A549 (cell line): Measurements from ENCODE around the gene RPLP1. TPM values are rescaled to one million over a fixed set of nuclear protein-coding genes. Genes with fewer than 3 reads are reported as not detected.

ENCODE experiments used
- ATAC-seq, 2 experiments: fragments of 200-7000 bp in 1 of 2; fragments of >200 bp in 1 of 2; cut with Nextera tagmentation in 1 of 2; cut with Tn5 transposase in 1 of 2; 3 replicates each; pipeline versions ENCODE4 v1.8.0 to v1.9.1; 2018 to 2020; ENCODE audit warnings: mild to moderate bottlenecking in 1 of 2, moderate library complexity in 1 of 2
- CTCF ChIA-PET: fragments of 300-600 bp; sonication (Branson Sonifier 250); formaldehyde crosslinking; extraction: SDS; loops from one replicate; lab custom pipeline; 2021; ENCODE audit warnings: antibody characterized with exemption, inconsistent platforms; lab: Yijun Ruan, JAX
- POLR2A ChIA-PET: fragments of 350-600 bp; formaldehyde crosslinking; extraction: SDS; loops from one replicate; lab custom pipeline; 2021; ENCODE audit warnings: antibody characterized with exemption, inconsistent platforms; lab: Yijun Ruan, JAX
- DNase-seq, 2 experiments: peaks; one replicate each; pipeline versions ENCODE4 v3.0.0 to v3.0.0-alpha.2; 2011 to 2016; ENCODE audit warnings: low read depth in 1 of 2, low spot score in 1 of 2
- FAIRE-seq: peaks from 2 replicates; lab custom pipeline; 2011; peaks lifted over from hg19 to GRCh38; lab: Jason Lieb, UNC
- H3K27ac ChIP-seq, 2 experiments: fragments of >200 bp; sonication (Bioruptor Twin); formaldehyde crosslinking; 3 replicates each; pipeline ENCODE4 v1.5.1; 2016 to 2017
- H3K4me1 ChIP-seq: fragments of >200 bp; sonication (Bioruptor Twin); formaldehyde crosslinking; 3 replicates; pipeline ENCODE4 v1.6.1; 2016
- H3K4me2 ChIP-seq: fragments of >200 bp; sonication (Bioruptor Twin); formaldehyde crosslinking; 3 replicates; pipeline ENCODE4 v1.6.1; 2016
- H3K4me3 ChIP-seq: fragments of >200 bp; sonication (Bioruptor Twin); formaldehyde crosslinking; 3 replicates; pipeline ENCODE4 v1.5.1; 2016
- H3K9me3 ChIP-seq: fragments of >200 bp; sonication (Bioruptor Twin); formaldehyde crosslinking; 3 replicates; pipeline ENCODE4 v1.6.1; 2016
- CBX8 ChIP-seq: fragments of 200-600 bp; sonication (generic); IDR thresholded peaks from 2 replicates; pipeline ENCODE4 v1.6.1; 2016
- CEBPB ChIP-seq, 2 experiments: fragments of >200 bp in 1 of 2; sonication (Bioruptor Twin) in 1 of 2; formaldehyde crosslinking in 1 of 2; IDR thresholded peaks; 2 replicates each; pipeline ENCODE4 v1.6.1; 2012 to 2016
- EHF ChIP-seq: fragments of 250-450 bp; sonication (Bioruptor Pico); IDR thresholded peaks from 2 replicates; pipeline ENCODE4 v1.5.0; 2020; ENCODE audit warnings: mild to moderate bottlenecking
- EHMT2 ChIP-seq: fragments of 200-600 bp; sonication (generic); IDR thresholded peaks from 2 replicates; pipeline ENCODE4 v1.6.1; 2016; ENCODE audit warnings: antibody characterized with exemption, low read depth, mild to moderate bottlenecking, moderate library complexity
- ESRRA ChIP-seq: fragments of 150-350 bp; IDR thresholded peaks from 2 replicates; pipeline ENCODE4 v1.6.1; 2014; ENCODE audit warnings: mild to moderate bottlenecking, low read length, borderline replicate concordance
- FOSL2 ChIP-seq, 2 experiments: fragments of 450-650 bp in 1 of 2; fragments of >200 bp in 1 of 2; sonication (Bioruptor Twin) in 1 of 2; formaldehyde crosslinking; IDR thresholded peaks; 2 replicates each; pipeline versions ENCODE4 v1.5.0 to v1.6.1; 2016 to 2020; ENCODE audit warnings: mild to moderate bottlenecking in 1 of 2, moderate library complexity in 1 of 2
- HOXA7 ChIP-seq: fragments of 250-450 bp; sonication (Bioruptor Pico); IDR thresholded peaks from 2 replicates; pipeline ENCODE4 v1.5.0; 2020; ENCODE audit warnings: mild to moderate bottlenecking, moderate library complexity
- JUN ChIP-seq, 2 experiments: fragments of >200 bp; sonication (Bioruptor Twin); formaldehyde crosslinking; IDR thresholded peaks; 2 replicates in 1 of 2; 3 replicates in 1 of 2; pipeline ENCODE4 v1.6.1; 2016 to 2017
- MYC ChIP-seq: IDR thresholded peaks from 2 replicates; pipeline ENCODE4 v1.6.1; 2012; ENCODE audit warnings: mild to moderate bottlenecking, inconsistent platforms, low read length, improper control_type of control experiment, borderline replicate concordance
- POLR2AphosphoS2 ChIP-seq: conservative IDR thresholded peaks from 2 replicates; pipeline ENCODE4 v1.6.1; 2012; ENCODE audit warnings: low read length, improper control_type of control experiment, inconsistent platforms
- RAD21 ChIP-seq, 2 experiments: fragments of >200 bp in 1 of 2; sonication (Bioruptor Twin) in 1 of 2; formaldehyde crosslinking in 1 of 2; IDR thresholded peaks in 1 of 2; conservative IDR thresholded peaks in 1 of 2; 2 replicates in 1 of 2; 3 replicates in 1 of 2; pipeline ENCODE4 v1.6.1; 2012 to 2018; ENCODE audit warnings: inconsistent platforms in 1 of 2
- RARB ChIP-seq: fragments of 250-450 bp; sonication (Bioruptor Pico); IDR thresholded peaks from 2 replicates; pipeline ENCODE4 v1.8.0; 2021; ENCODE audit warnings: mild to moderate bottlenecking, moderate library complexity
- RFX5 ChIP-seq: fragments of 450-650 bp; IDR thresholded peaks from 2 replicates; pipeline ENCODE4 v1.7.1; 2014; ENCODE audit warnings: antibody characterized with exemption, mild to moderate bottlenecking, moderate library complexity
- RNF2 ChIP-seq: fragments of 200-600 bp; sonication (generic); IDR thresholded peaks from 2 replicates; pipeline ENCODE4 v1.6.1; 2016; ENCODE audit warnings: low read depth, mild to moderate bottlenecking, antibody characterized with exemption, moderate library complexity, borderline replicate concordance
- SMC3 ChIP-seq: fragments of >200 bp; sonication (Bioruptor Twin); formaldehyde crosslinking; IDR thresholded peaks from 3 replicates; pipeline ENCODE4 v1.6.1; 2018; ENCODE audit warnings: inconsistent platforms
- SREBF2 ChIP-seq: fragments of 450-650 bp; IDR thresholded peaks from 2 replicates; pipeline ENCODE4 v1.6.1; 2014; ENCODE audit warnings: mild to moderate bottlenecking, moderate library complexity
- TFCP2L1 ChIP-seq: fragments of 250-450 bp; sonication (Bioruptor Pico); IDR thresholded peaks from 2 replicates; pipeline ENCODE4 v1.5.0; 2021; ENCODE audit warnings: mild to moderate bottlenecking
- ZC3H11A ChIP-seq: fragments of 450-650 bp; IDR thresholded peaks from 2 replicates; pipeline ENCODE4 v1.6.1; 2014; ENCODE audit warnings: antibody characterized with exemption, mild to moderate bottlenecking
- ZSCAN20 ChIP-seq: fragments of 250-450 bp; sonication (Bioruptor Pico); IDR thresholded peaks from 2 replicates; pipeline ENCODE4 v1.8.0; 2022; ENCODE audit warnings: mild to moderate bottlenecking, moderate library complexity
- polyA plus RNA-seq, 4 experiments: library from polyadenylated mRNA; depleted of rRNA in 3 of 4; stranded (reverse); fragments of >200 nt; fragmentation: RNase III in 1 of 4; extraction: RNeasy Plus Mini Kit Qiagen cat#74134 plus additional on column Dnase treatment in 1 of 4; gene quantifications; 2 replicates in 3 of 4; 3 replicates in 1 of 4; pipeline ENCODE4 v1.2.3, GENCODE V29; 2011 to 2017
- TF ChIP-seq, protein P1 (sequence below): IDR thresholded peaks from 2 replicates; pipeline ENCODE4 v1.6.1; 2012
- TF ChIP-seq, protein P2 (sequence below): IDR thresholded peaks from 2 replicates; pipeline ENCODE4 v1.6.1; 2012
- TF ChIP-seq, protein P3 (sequence below): fragments of 450-650 bp; IDR thresholded peaks from 2 replicates; pipeline ENCODE4 v1.6.1; 2014; ENCODE audit warnings: antibody characterized with exemption
- TF ChIP-seq, protein P4 (sequence below): fragments of >200 bp; sonication (Bioruptor Twin); formaldehyde crosslinking; IDR thresholded peaks from 3 replicates; pipeline ENCODE4 v1.6.1; 2016
- TF ChIP-seq, protein P5 (sequence below): fragments of 200-600 bp; sonication (generic); IDR thresholded peaks from 2 replicates; pipeline ENCODE4 v1.6.1; 2016; ENCODE audit warnings: antibody characterized with exemption, mild to moderate bottlenecking, moderate library complexity
- TF ChIP-seq, protein P6 (sequence below): fragments of 150-350 bp; IDR thresholded peaks from 2 replicates; pipeline ENCODE4 v1.6.1; 2014; ENCODE audit warnings: low read depth, mild to moderate bottlenecking, low read length
- TF ChIP-seq, protein P7 (sequence below): fragments of 250-450 bp; sonication (Bioruptor Pico); IDR thresholded peaks from 2 replicates; pipeline ENCODE4 v1.5.0; 2021; ENCODE audit warnings: mild to moderate bottlenecking, moderate library complexity, borderline replicate concordance

RPLP1 gene
- polyA plus RNA-seq, 2 of the 4 experiments (the other 2 are of a cell fraction), result 1,245 to 4,104 TPM

DNA sequence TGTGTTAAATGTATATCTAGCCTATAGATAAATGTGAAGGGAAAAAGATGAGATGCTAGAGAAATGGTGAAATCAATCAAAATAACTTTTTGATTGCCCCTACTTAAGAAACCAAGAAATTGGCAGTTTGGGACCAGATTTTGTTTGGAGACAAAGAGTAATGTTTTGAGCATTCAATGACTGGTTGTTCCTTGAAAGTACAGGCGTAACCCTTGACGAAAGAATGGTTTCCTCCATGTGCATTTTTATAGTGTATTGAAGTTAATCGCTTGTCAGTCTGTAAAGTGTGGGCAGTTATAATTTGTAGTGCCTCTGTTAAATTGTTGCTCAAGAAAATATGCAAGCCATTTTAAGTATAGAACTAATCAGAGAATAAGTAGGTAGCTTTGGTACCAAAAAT is 37.2 kb upstream of the RPLP1 start (continued):
- TF ChIP-seq JUN (IDR thresholded peaks at IDR 0.05), result no peak
- no peak for TF ChIP-seq ZSCAN20 (CRISPR knock-in tag)
- no peak for TF ChIP-seq CBX8
- TF ChIP-seq TFCP2L1 (CRISPR knock-in tag), result no peak
- no peak for TF ChIP-seq RARB
- TF ChIP-seq CEBPB (IDR thresholded peaks at IDR 0.05), result no peak
- TF ChIP-seq POLR2AphosphoS2, result no peak

DNA sequence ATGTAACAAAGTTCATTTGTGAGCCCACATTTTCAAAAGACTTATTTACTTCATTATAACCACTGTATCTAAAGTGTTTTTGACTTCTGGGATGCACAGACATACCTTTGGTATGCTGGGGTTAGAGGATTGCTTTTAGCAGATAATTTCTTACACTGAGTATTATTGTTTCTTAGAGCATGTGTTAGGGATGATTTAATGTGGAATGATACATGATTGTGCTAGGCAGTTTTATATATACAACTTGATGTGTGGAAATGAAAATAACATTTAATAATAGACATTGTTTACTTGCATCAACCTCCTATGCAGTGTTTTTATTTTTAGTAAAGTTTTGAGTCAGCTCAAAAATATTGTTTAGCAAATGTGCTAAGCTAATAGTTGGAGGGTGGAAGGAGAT is 35.0 kb upstream of the RPLP1 start:
- Histone ChIP-seq H3K27ac (no peak overlapping the region), H3K9me3 (no peaks in the 10 kb centered on the region), H3K4me1 (peaks cover 25% of the 10 kb centered on the region), H3K4me2 (no peak overlapping the region), H3K4me3 (no peak overlapping the region)
- no peak for DNase-seq
- CTCF ChIA-PET, result interaction anchor here (1.0 to 1.5 kb wide), 3 partner anchors 39 to 358 kb away, joined by 3 to 4 read pairs (median 3); no protein-coding TSS in a partner anchor
- ATAC-seq, result no peak
- FAIRE-seq, result no peak
- POLR2A ChIA-PET, result no interaction called here
- no peak for TF ChIP-seq ZC3H11A
- TF ChIP-seq RARB, result no peak
- TF ChIP-seq EHF, result no peak
- TF ChIP-seq, protein P1, sequence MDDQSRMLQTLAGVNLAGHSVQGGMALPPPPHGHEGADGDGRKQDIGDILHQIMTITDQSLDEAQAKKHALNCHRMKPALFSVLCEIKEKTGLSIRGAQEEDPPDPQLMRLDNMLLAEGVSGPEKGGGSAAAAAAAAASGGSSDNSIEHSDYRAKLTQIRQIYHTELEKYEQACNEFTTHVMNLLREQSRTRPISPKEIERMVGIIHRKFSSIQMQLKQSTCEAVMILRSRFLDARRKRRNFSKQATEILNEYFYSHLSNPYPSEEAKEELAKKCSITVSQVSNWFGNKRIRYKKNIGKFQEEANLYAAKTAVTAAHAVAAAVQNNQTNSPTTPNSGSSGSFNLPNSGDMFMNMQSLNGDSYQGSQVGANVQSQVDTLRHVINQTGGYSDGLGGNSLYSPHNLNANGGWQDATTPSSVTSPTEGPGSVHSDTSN, result no peak
- TF ChIP-seq RFX5, result no peak
- TF ChIP-seq HOXA7 (CRISPR knock-in tag), result no peak
- TF ChIP-seq SREBF2, result no peak

DNA sequence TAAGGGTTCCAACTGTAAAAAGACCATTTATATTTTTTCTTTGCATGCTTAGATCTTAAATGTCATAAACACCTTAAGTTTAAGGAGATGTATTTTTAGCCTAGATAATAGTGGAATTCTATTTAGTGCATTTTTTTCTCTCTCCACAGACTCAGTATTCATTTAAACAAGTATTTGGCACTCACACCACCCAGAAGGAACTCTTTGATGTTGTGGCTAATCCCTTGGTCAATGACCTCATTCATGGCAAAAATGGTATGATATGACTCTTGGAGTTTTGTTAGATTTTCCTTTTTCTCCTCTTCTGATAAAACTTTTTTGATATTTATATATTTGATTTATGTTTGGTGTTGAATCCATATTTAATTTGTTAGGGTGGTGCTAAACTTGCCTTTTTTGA is 31.1 kb upstream of the RPLP1 start:
- no peak for DNase-seq
- Histone ChIP-seq H3K4me2 (no peak overlapping the region), H3K9me3 (no peaks in the 10 kb centered on the region), H3K27ac (no peak overlapping the region), H3K4me1 (peaks cover 4% of the 10 kb centered on the region; the same call in 2 of the 3 replicates), H3K4me3 (no peak overlapping the region)
- ATAC-seq, result no peak
- POLR2A ChIA-PET, result no interaction called here
- CTCF ChIA-PET, result interaction anchor here (0.5 to 0.9 kb wide), 2 partner anchors 11 to 43 kb away, joined by 3 read pairs; no protein-coding TSS in a partner anchor
- FAIRE-seq, result peak; percentile 92
- TF ChIP-seq MYC (no peak), RFX5 (no peak), ESRRA (no peak), EHMT2 (no peak), FOSL2 (IDR thresholded peaks at IDR 0.05) (no peak), FOSL2 (CRISPR knock-in tag; IDR thresholded peaks at IDR 0.05) (no peak), CBX8 (no peak), RNF2 (no peak), SMC3 (no peak), RARB (no peak), RAD21 (conservative IDR thresholded peaks at IDR 0.05 in 1 of 2, IDR thresholded peaks at IDR 0.05 in 1 of 2) (no peak), TFCP2L1 (CRISPR knock-in tag) (no peak)
- TF ChIP-seq, protein P2, sequence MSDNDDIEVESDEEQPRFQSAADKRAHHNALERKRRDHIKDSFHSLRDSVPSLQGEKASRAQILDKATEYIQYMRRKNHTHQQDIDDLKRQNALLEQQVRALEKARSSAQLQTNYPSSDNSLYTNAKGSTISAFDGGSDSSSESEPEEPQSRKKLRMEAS, result no peak
- TF ChIP-seq, protein P3, sequence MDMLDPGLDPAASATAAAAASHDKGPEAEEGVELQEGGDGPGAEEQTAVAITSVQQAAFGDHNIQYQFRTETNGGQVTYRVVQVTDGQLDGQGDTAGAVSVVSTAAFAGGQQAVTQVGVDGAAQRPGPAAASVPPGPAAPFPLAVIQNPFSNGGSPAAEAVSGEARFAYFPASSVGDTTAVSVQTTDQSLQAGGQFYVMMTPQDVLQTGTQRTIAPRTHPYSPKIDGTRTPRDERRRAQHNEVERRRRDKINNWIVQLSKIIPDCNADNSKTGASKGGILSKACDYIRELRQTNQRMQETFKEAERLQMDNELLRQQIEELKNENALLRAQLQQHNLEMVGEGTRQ, result no peak
- TF ChIP-seq, protein P4, sequence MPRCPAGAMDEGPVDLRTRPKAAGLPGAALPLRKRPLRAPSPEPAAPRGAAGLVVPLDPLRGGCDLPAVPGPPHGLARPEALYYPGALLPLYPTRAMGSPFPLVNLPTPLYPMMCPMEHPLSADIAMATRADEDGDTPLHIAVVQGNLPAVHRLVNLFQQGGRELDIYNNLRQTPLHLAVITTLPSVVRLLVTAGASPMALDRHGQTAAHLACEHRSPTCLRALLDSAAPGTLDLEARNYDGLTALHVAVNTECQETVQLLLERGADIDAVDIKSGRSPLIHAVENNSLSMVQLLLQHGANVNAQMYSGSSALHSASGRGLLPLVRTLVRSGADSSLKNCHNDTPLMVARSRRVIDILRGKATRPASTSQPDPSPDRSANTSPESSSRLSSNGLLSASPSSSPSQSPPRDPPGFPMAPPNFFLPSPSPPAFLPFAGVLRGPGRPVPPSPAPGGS, result no peak
- TF ChIP-seq, protein P5, sequence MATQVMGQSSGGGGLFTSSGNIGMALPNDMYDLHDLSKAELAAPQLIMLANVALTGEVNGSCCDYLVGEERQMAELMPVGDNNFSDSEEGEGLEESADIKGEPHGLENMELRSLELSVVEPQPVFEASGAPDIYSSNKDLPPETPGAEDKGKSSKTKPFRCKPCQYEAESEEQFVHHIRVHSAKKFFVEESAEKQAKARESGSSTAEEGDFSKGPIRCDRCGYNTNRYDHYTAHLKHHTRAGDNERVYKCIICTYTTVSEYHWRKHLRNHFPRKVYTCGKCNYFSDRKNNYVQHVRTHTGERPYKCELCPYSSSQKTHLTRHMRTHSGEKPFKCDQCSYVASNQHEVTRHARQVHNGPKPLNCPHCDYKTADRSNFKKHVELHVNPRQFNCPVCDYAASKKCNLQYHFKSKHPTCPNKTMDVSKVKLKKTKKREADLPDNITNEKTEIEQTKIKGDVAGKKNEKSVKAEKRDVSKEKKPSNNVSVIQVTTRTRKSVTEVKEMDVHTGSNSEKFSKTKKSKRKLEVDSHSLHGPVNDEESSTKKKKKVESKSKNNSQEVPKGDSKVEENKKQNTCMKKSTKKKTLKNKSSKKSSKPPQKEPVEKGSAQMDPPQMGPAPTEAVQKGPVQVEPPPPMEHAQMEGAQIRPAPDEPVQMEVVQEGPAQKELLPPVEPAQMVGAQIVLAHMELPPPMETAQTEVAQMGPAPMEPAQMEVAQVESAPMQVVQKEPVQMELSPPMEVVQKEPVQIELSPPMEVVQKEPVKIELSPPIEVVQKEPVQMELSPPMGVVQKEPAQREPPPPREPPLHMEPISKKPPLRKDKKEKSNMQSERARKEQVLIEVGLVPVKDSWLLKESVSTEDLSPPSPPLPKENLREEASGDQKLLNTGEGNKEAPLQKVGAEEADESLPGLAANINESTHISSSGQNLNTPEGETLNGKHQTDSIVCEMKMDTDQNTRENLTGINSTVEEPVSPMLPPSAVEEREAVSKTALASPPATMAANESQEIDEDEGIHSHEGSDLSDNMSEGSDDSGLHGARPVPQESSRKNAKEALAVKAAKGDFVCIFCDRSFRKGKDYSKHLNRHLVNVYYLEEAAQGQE, result no peak
- TF ChIP-seq, protein P6, sequence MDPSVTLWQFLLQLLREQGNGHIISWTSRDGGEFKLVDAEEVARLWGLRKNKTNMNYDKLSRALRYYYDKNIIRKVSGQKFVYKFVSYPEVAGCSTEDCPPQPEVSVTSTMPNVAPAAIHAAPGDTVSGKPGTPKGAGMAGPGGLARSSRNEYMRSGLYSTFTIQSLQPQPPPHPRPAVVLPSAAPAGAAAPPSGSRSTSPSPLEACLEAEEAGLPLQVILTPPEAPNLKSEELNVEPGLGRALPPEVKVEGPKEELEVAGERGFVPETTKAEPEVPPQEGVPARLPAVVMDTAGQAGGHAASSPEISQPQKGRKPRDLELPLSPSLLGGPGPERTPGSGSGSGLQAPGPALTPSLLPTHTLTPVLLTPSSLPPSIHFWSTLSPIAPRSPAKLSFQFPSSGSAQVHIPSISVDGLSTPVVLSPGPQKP, result no peak
- TF ChIP-seq, protein P7, sequence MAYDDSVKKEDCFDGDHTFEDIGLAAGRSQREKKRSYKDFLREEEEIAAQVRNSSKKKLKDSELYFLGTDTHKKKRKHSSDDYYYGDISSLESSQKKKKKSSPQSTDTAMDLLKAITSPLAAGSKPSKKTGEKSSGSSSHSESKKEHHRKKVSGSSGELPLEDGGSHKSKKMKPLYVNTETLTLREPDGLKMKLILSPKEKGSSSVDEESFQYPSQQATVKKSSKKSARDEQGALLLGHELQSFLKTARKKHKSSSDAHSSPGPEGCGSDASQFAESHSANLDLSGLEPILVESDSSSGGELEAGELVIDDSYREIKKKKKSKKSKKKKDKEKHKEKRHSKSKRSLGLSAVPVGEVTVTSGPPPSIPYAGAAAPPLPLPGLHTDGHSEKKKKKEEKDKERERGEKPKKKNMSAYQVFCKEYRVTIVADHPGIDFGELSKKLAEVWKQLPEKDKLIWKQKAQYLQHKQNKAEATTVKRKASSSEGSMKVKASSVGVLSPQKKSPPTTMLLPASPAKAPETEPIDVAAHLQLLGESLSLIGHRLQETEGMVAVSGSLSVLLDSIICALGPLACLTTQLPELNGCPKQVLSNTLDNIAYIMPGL (CRISPR knock-in tag), result no peak
